CD4-positive, alpha-beta T cell treated with Interleukin-12 subunit alpha and Interleukin-12 subunit beta, for 1 hour (primary cell): ENCODE results near the gene FHL3.

Source experiments
- DNase-seq: peaks from one replicate; pipeline ENCODE4 v3.0.0-alpha.2; 2020

Gene FHL3

GRCh38 chr1:38012363-38013226 lies 7.3 kb upstream of the FHL3 start, which contains the start of gene UTP11:
TSS of gene UTP11 (plus strand) at chr1:38012734. CDS start at chr1:38012803, 69 bp downstream.
- peak; percentile 96 for DNase-seq

GRCh38 chr1:38009841-38010180 lies 4.5 kb upstream of the FHL3 start:
- no peak for DNase-seq

DNA sequence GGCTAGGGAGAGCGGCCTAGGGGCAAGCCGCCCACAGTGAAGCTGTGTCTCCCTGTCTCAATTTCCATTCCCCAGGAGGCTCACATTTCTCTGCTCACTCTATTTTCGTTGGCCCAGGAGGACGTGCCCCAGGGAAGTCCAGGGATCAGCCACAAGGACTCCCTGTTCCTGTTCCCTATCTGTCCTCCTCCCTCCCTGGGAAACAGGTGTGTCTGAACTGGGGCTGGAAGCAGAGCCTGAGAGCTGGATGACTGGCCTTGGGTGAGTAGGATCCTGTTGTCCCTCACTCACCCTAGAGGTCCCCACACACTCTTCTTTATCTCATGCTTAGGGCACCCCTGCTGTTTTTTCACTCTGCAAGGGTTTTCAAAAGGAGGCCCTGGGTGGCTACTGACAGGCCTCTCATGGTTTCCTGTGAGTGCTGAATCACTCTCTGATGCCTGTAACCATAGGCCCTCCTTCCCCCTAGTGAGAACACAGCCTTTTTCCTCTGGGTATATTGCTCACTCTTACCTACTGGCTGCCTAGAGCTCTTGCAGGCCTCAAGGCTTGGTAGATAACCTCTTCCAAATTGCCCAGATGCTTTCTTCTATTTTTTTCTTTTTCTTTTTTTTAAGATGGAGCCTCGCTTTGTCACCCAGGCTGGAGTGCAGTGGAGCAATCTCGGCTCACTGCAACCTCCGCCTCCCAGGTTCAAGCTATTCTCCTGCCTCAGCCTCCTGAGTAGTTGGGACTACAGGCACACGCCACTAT lies 4.0 kb upstream of the FHL3 start:
- peak; percentile 49 for DNase-seq

DNA sequence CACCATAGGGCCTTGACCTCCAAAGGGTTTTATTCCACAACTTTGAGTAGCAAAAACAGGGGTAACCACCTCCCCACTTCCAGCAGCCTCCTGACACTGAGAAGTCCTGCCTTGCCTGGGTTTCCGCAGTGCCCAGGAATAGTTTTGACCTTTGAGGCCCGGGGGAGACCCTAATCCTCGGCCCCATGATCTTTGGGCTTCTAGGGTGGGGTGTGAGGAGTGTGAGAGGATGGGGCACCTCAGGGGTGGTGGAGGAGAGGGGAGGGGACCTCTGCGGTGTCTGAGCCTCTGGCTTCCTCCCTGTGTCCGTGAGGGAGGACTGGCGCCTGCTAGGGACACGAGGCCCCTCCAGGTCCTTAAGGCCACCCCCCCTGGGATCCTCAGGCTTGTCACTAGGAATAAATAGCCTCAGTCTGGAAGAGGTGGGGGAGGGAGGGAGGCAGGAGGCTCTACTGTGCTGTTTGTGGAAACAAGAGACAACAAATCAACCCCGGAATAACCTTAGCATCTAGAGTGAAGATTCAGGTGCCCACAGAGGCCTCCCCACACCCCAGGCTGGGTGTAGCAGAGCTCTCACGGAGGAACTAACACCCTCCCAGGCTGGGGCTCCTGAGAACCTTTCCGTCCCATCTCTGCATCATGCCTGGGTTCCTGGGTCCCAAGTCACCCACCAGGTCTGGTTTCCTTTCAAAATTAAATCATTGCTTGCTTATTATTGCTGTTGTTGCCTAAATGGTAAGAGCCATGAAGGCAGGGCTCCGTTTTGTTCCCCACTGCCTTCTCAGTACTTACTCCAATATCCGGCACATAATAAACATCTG lies 904 bp upstream of the FHL3 start:
- no peak for DNase-seq

DNA sequence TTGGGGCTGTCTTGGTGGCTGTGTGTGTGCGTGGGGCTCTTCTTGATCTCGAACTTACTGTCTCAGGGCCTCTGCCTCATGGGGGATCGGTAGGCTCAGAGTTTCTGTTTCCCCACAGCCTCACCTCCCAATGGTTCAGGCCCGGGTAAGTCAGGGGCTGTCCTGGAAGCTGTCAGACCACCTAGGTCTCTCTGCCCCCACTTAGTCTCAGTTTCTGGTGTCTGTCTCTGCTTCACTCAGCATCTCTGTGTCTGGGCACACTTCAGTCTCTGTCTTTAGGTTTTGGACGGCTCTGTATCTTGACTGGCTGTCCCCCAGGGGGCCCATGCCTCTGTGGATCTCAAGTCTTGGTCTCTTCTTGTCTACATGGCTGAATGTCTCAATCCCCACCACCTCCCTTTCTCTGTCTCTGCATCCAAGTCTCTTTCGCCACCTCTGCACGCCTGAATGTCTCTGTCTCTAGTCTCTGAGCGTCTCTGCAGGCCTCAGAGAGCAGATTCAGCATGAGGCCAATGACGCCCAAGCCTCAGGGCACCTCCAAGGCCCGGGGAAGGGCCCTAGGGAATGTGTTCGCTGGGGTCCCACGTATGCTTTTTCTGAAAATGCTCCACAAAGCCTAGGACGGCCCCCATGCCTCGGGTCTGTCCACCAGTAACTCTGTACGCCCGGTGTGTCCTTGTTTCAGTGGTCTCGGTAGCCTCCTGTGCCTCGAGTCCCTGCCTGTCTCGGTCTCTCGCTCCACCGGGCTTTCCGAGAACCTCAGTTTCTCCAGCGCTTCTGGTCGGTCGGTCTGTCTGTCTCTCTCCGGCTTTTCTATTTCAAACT lies 818 bp downstream of the FHL3 start:
- DNase-seq: no peak

GRCh38 chr1:38003261-38004250 lies 1.8 kb downstream of the FHL3 start:
- no peak for DNase-seq

DNA sequence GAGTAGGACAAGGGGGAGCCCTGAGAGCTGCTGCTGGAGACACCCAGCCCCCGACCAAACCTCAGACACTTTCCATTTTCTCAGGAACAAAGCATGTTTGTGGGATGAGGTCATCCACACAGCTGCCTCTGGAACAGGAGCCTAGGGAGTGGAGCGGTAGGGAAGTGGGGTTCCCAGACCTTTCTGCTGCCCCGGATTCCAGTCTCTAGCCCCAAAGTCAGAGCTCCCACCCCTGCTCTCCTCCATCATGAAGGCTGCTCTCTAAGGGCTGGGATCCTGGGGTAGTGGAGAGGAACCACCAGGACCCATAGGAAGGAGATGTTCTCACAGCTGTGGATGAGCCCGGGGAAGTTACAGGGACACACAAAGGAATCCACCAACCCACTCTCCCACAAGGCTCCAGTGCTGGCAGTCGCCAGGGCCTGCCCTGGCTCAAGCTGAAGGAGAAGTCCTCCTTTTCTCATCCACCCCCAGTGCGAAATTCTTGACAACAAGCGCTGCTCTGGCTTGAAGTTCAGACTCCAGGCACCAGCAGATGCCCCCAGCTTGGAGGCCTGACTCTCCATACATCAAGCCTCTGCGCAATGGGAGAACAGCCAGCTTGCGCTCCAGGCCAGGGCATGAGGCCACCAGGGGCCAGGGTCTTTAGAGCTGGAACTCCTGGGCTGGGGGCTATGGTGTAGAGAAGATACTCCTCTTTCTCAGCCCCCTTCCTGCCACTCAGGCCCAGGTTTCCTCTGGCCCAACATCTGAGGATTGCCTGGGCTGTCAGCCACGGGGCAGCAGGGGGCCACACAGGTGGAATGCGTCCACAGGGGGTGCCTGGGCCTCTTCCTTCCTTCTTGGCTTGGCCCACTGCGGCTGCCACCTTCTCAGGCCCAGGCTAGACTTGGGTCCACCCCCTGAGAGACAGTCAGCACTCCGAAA lies 4.5 kb downstream of the FHL3 start:
- no peak for DNase-seq

- DNase-seq: no peak
Measured at GRCh38 chr1:38000233-38000528, 5.1 kb downstream of the FHL3 start.

DNA sequence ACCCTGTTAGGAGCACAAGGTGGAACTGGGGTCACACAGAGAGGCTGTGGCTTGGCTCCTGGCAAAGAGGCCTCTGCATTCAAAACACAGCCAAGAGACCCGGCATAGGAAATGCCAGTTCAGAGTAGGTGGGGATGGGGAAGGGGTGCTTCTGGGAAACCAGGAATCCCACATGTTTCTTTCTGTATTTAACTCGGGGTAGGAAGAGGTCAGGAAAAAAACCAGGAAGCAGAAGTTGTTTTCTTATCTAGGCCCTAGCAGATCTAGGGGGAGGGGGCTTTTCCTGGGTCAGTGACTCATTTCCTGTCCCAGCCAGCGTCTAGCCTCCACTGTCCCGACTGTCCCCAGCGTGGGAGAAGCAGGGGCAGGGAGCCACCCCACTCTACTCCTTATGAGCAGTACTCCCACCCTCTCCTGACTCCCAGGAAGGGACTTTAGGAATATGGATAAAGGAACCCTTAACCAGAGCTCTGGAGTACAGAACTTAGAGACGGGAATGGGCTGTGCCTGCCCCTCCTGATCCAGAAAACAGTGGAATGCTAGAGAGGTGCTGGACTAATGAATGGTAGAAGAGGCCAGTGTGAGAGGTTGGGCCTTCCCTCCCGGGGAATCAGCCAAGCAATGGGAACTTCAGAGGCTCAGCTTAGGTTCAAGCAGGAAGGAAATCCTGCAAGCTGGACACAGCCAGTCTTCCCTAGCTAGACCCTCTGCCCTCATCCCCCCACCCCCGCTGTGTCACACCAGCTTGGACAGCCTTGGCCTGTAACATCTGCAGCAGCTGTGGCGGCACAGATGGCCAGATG lies 5.7 kb downstream of the FHL3 start:
- no peak for DNase-seq

DNA sequence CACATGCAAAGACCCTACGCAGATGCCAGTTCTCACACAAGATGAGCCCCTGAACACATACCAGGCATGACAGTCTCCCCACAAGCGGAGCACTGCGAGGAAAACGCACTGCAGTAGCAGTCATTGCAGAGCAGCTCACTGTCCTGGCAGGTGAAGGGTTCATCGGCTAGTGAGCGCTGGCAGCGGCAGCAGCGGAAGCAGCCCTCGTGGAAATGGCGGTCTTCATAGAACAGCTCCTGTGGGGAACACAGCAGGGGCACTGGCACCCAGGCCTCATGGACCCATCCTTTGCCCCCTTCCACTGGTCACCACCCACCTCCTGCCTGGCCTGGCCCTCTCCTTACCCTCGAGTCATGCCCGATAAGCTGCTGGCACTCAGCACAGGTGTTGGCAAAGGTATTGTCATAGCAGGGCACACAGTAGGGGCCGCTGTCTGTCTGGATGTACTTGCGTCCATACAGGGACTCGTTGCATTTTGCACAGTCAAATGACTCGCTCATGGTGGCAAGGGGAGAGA lies 6.3 kb downstream of the FHL3 start:
- no peak for DNase-seq

DNA sequence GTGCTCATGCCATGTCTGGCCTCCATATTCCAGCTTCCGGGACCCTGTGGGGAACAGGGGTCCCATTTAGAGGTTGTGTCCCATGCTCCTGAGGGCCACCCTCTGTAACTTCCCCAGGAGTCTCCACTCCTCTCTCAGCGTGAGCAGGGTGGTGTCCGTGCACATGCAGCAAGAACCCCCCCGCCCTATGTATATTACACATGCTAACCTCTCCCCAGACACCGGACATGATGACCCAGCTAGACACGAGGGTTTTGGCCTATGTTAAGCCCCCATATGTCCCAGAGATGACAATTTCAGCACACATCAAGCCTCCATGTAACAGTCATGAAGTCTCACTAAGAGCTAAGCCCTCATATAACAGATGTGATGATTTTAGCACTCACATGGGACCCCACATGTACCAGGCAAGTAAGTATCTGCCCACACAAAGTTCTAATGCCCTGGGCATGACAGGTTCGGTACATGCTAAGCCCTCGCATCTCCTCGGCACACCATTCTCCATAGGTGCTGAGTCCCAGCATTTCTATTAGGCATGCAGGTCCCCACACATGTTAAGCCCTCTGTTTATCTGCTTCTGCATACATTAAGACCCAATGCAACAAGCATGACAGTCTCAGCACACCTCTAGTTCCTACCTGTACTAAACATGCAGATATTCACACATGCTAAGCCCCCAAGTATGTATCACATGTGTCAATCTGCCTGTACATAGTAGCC lies 7.1 kb downstream of the FHL3 start:
- DNase-seq: no peak

DNA sequence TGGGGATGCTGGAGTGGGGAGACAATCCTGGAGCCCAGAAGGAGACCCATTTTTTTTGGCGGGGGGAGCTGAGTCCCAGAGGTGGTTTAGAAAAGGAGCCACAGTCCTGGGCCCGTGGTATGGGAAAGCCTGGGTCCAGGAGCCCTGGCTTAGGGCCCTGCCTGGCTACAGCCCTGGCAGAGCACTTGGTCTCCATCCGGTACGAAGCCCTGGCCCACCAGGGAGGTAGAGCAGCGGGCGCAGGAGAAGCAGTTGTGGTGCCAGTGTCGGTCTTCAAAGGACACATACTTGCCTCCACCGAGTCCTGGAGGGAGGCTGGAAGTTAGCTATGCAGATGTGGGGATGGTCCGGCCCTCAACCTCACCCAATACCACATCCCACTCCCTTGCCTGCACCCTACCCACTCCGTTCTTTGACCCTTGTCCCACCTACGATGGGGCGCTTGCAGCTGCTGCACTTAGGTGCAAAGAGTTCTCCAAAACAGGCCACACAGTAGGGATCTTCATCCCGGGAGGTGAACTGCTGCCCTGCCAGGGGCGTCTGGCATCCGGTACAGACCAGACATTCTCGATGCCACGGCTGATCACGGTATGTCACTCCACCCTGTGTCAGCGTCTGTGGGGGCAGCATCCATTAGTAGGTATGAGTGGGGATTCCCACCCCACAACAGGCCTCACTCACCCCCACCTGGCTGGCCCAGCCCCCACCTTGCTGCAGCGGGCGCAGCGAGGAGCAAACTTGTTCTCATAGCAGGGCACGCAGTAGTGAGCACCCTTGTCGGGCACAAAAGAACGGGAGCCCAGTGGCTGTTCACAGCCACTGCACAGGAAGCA lies 7.8 kb downstream of the FHL3 start:
- DNase-seq: no peak

- DNase-seq: no peak
Measured at GRCh38 chr1:37995751-37996345, 9.5 kb downstream of the FHL3 start.

- DNase-seq: no peak
Measured at GRCh38 chr1:37994886-37995566, 10.3 kb downstream of the FHL3 start.

GRCh38 chr1:37989361-37989930 lies 15.9 kb downstream of the FHL3 start:
- peak; percentile 41 for DNase-seq

GRCh38 chr1:37987679-37988078 lies 17.6 kb downstream of the FHL3 start:
- DNase-seq: no peak
